CD4-positive, alpha-beta memory T cell (primary cell): ENCODE measurements around the gene GIGYF1. TPM values are rescaled to one million over a fixed set of nuclear protein-coding genes. Genes with fewer than 3 reads are reported as not detected.
A peak's percentile ranks its signal among the peaks of the same experiment; 100 is the strongest.
"Not testable (repeated sequence)": the region's sequence is repeated elsewhere in the genome, so short reads cannot be mapped to it uniquely, and the experiment has no call there.

Experiments
- CTCF ChIA-PET: fragments of 350-600 bp; sonication (Branson Sonifier 250); formaldehyde crosslinking; loops from one replicate; lab custom pipeline; 2021; ENCODE audit warnings: inconsistent platforms; ENCODE audit not compliant: partially characterized antibody; lab: Charles Lee
- POLR2A ChIA-PET: fragments of 350-600 bp; sonication (Branson Sonifier 250); formaldehyde crosslinking; loops from one replicate; lab custom pipeline; 2021; ENCODE audit not compliant: partially characterized antibody; lab: Charles Lee
- DNase-seq, 5 donors: peaks; one replicate each; pipeline versions ENCODE4 v3.0.0 to v3.0.0-alpha.2; 2020 to 2022; ENCODE audit warnings: mixed read lengths in 1 of 5
- H3K27ac ChIP-seq: one replicate; pipeline ENCODE4 v1.7.0; 2013; ENCODE audit warnings: low read depth, low read length
- H3K27me3 ChIP-seq: 2 replicates; pipeline ENCODE4 v1.7.0; 2013; ENCODE audit warnings: mild to moderate bottlenecking, low read length, moderate library complexity; ENCODE audit not compliant: insufficient read depth
- H3K36me3 ChIP-seq: 2 replicates; pipeline ENCODE4 v1.7.0; 2013; ENCODE audit warnings: mild to moderate bottlenecking, low read length, moderate library complexity; ENCODE audit not compliant: insufficient read depth
- H3K4me1 ChIP-seq: 2 replicates; pipeline ENCODE4 v1.7.0; 2013; ENCODE audit warnings: mild to moderate bottlenecking, low read length, moderate library complexity; ENCODE audit not compliant: insufficient read depth
- H3K4me3 ChIP-seq, 2 donors: one replicate each; pipeline ENCODE4 v1.7.0; 2013; ENCODE audit warnings: low read length in 2 of 2, mild to moderate bottlenecking in 1 of 2
- H3K9me3 ChIP-seq, 2 donors: one replicate each; pipeline ENCODE4 v1.7.0; 2013; ENCODE audit warnings: low read length in 2 of 2, control low read depth in 1 of 2; ENCODE audit not compliant: control insufficient read depth in 1 of 2
- H3K27ac Mint-ChIP-seq, 7 donors: one replicate each; pipeline ENCODE4 v1.8.0; 2020 to 2021; ENCODE audit warnings: mixed read lengths in 7 of 7, mild to moderate bottlenecking in 6 of 7, inconsistent platforms in 3 of 7, moderate library complexity in 3 of 7
- H3K27me3 Mint-ChIP-seq, 2 donors: one replicate each; pipeline ENCODE4 v1.8.0; 2020 to 2021; ENCODE audit warnings: mixed read lengths in 2 of 2
- H3K36me3 Mint-ChIP-seq, 2 donors: one replicate each; pipeline ENCODE4 v1.8.0; 2020 to 2021; ENCODE audit warnings: mixed read lengths in 2 of 2, inconsistent platforms in 1 of 2, mild to moderate bottlenecking in 1 of 2
- H3K4me1 Mint-ChIP-seq, 4 donors: one replicate each; pipeline ENCODE4 v1.8.0; 2020 to 2021; ENCODE audit warnings: mixed read lengths in 4 of 4, mild to moderate bottlenecking in 1 of 4
- H3K4me3 Mint-ChIP-seq, 8 donors: one replicate each; pipeline ENCODE4 v1.8.0; 2020 to 2021; ENCODE audit warnings: mixed read lengths in 8 of 8, mild to moderate bottlenecking in 7 of 8, moderate library complexity in 6 of 8, inconsistent platforms in 3 of 8
- H3K9me3 Mint-ChIP-seq, 8 donors: one replicate each; pipeline ENCODE4 v1.8.0; 2020 to 2021; ENCODE audit warnings: mixed read lengths in 8 of 8, mild to moderate bottlenecking in 5 of 8, inconsistent platforms in 3 of 8, moderate library complexity in 1 of 8
- intact Hi-C: fragments of 100-400 bp; cut with micrococcal nuclease; formaldehyde crosslinking; loops from one replicate; pipeline ENCODE4 v1.15.1; 2023
- polyA plus RNA-seq, 2 donors: library from polyadenylated mRNA; unstranded; fragments of 300-500 nt; fragmentation: Illumina TruSeq; gene quantifications; one replicate each; pipeline ENCODE4 v1.2.3, GENCODE V29; 2021
- total RNA-seq, 2 experiments: library from RNA; stranded (reverse); gene quantifications; one replicate each; pipeline ENCODE4 v1.2.3, GENCODE V29; 2021

GIGYF1 gene
- total and polyA plus RNA-seq, 4 experiments from 2014 or later = 0.19 to 118 (median 59.7) TPM

GRCh38 chr7:100720671-100721504 lies 26.8 kb upstream of the GIGYF1 start:
- no peak overlapping the region for H3K4me3 ChIP-seq
- H3K27me3 ChIP-seq = peaks cover 8% of the 10 kb centered on the region
- Mint-ChIP-seq H3K27me3 (peaks cover 24 to 46% of the 10 kb centered on the region in 2 donors), H3K4me3 (no peak overlapping the region), H3K9me3 (peaks cover 0 to 29% (median 12%) of the 10 kb centered on the region in 8 donors), H3K27ac (no peak overlapping the region), H3K4me1 (peaks cover 0 to 4% (median 3%) of the 10 kb centered on the region in 4 donors), H3K36me3 (peaks cover 0 to 9% of the 10 kb centered on the region in 2 donors)
- intact Hi-C loops = no loop called here
- DNase-seq = no peak
- ChIA-PET CTCF (no interaction called here), POLR2A (no interaction called here)
- peaks cover 5% of the 10 kb centered on the region for H3K4me1 ChIP-seq
- no peak overlapping the region for H3K27ac ChIP-seq
- H3K36me3 ChIP-seq = no peaks in the 10 kb centered on the region
- H3K9me3 ChIP-seq = no peaks in the 10 kb centered on the region

DNA sequence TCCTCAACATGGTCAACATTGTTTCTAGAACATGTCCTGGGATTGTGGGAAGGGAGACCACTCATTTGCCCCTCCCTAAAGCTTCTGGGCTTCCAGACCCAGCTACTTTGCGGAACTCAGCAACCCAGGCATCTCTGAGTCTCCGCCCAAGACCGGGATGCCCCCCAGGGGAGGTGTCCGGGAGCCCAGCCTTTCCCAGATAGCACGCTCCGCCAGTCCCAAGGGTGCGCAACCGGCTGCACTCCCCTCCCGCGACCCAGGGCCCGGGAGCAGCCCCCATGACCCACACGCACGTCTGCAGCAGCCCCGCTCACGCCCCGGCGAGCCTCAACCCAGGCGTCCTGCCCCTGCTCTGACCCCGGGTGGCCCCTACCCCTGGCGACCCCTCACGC lies 26.2 kb upstream of the GIGYF1 start, which contains the start of gene EPO:
Gene EPO (plus strand): TSS at position 190 of the 392 bp plus-strand sequence. CDS start 513 bp downstream, outside the sequence.
- peaks cover 23 to 47% of the 10 kb centered on the region in 2 donors for H3K27me3 Mint-ChIP-seq
- no peak for DNase-seq
- H3K4me1 ChIP-seq = peaks cover 3% of the 10 kb centered on the region
- H3K27me3 ChIP-seq = peaks cover 8% of the 10 kb centered on the region
- H3K4me3 Mint-ChIP-seq = peak within 1 kb of the TSS in 1 of 8 donors; percentile 24
- no peaks in the 10 kb centered on the region for H3K9me3 ChIP-seq
- H3K36me3 Mint-ChIP-seq = peaks cover 0 to 9% of the 10 kb centered on the region in 2 donors
- ChIA-PET POLR2A (no interaction called here), CTCF (interaction anchor here (1.9 kb wide), 1 partner anchor 15 kb away, joined by 6 read pairs; the partner anchor contains the start of gene POP7)
- peaks cover 0 to 33% (median 12%) of the 10 kb centered on the region in 8 donors for H3K9me3 Mint-ChIP-seq
- no peak within 1 kb of the TSS for H3K27ac Mint-ChIP-seq
- intact Hi-C loops = no loop called here
- peaks cover 0 to 4% (median 3%) of the 10 kb centered on the region in 4 donors for H3K4me1 Mint-ChIP-seq
- no peaks in the 10 kb centered on the region for H3K36me3 ChIP-seq
- H3K27ac ChIP-seq = no peak within 1 kb of the TSS
- H3K4me3 ChIP-seq = no peak within 1 kb of the TSS

DNA sequence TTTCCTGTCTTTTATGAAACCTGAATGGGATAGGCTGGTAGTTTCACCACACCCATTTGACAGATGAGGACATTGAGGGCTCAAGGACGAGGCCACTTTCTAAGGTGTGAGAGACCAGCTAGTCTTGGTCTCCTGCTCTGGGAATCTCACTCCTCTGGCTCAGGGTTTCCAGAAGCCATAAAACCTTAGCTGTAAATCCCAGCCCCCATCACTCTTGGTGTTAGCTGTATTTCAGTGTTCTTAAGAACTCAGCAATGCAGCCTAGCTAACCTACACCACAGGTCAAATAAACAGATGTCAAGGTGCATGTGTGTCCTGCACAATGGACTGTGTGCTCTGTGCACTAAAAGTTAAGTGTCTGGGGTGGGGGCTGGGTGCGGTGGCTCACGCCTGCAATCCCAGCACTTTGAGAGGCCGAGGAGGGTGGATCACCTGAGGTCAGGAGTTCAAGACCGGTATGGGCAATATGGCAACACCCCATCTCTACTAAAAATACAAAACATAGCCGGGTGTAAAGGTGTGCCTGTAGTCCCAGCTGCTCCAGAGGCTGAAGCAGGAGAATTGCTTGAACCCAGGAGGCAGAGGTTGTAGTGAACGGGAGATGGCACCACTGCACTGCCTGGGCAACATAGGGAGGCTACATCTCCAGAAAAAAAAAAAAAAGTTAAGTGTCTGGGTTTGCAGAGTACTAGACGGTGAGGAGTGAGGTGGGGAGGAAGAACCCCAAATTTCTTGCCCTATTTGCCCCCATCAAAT lies 25.7 kb upstream of the GIGYF1 start:
- no peak overlapping the region for H3K4me3 ChIP-seq
- intact Hi-C loops = no loop called here
- H3K9me3 ChIP-seq = no peaks in the 10 kb centered on the region
- Mint-ChIP-seq H3K36me3 (peaks cover 0 to 9% of the 10 kb centered on the region in 2 donors), H3K27ac (no peak overlapping the region), H3K4me3 (peak overlapping the region in 1 of 8 donors; percentile 24), H3K4me1 (peaks cover 0 to 1% (median 0%) of the 10 kb centered on the region in 4 donors), H3K27me3 (peaks cover 20 to 46% of the 10 kb centered on the region in 2 donors), H3K9me3 (peaks cover 0 to 33% (median 12%) of the 10 kb centered on the region in 8 donors)
- H3K27me3 ChIP-seq = peaks cover 8% of the 10 kb centered on the region
- H3K36me3 ChIP-seq = no peaks in the 10 kb centered on the region
- POLR2A ChIA-PET = no interaction called here
- no peak for DNase-seq
- no peak overlapping the region for H3K27ac ChIP-seq
- CTCF ChIA-PET = interaction anchor here (1.9 kb wide), 1 partner anchor 14 kb away, joined by 6 read pairs; the partner anchor contains the start of gene POP7
- no peaks in the 10 kb centered on the region for H3K4me1 ChIP-seq

DNA sequence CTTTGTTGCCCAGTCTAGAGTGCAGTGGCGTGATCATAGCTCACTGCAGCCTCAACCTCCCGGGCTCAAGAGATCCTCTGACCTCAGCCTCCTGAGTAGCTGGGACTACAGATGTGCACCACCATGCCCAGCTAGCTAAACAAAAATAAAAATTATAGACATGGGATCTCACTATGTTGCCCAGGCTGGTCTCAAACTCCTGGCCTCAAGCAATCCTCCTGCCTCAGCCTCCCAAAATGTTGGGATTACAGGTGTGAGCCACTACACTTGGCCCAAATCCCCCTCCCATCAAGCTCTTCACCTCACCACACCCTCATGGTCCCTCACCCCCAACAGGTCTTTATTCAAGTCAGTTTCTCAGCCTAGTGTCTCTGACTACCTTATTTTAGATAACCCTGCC lies 23.0 kb upstream of the GIGYF1 start:
- H3K4me3 ChIP-seq, intact Hi-C loops, DNase-seq, H3K9me3 ChIP-seq, H3K27ac Mint-ChIP-seq, H3K36me3 Mint-ChIP-seq, POLR2A ChIA-PET, H3K4me1 ChIP-seq, H3K27me3 ChIP-seq, H3K4me1 Mint-ChIP-seq, H3K27ac ChIP-seq, H3K36me3 ChIP-seq, H3K4me3 Mint-ChIP-seq: not testable (repeated sequence)
- Mint-ChIP-seq H3K27me3 (peaks cover 14 to 32% of the 10 kb centered on the region in 2 donors), H3K9me3 (peaks cover 0 to 33% (median 12%) of the 10 kb centered on the region in 8 donors)
- CTCF ChIA-PET = interaction anchor here (1.0 to 2.4 kb wide), 4 partner anchors 8 to 13 kb away, joined by 3 to 10 read pairs (median 6); partner anchors contain the start of gene POP7

DNA sequence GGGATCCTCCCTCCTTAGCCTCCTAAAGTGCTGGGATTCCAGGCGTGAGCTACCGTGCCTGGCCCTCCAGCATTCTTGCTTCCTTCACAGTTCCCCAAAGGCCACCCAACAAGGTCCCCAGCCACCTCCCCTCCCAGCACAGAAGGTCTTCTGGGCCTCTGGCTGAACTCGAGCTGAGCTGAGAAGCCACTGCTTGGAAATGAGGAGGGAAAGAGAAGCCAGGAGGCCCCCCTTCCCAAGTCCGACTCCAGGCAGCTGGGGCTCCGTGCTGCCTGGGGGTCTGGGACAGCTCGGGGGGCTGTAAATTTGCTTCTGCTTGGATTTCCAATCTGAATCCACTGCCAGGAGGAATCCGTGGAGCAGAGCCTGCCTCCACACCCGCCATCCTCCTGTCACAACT lies 20.7 kb upstream of the GIGYF1 start:
- Histone ChIP-seq H3K9me3 (no peaks in the 10 kb centered on the region), H3K27ac (no peak overlapping the region), H3K4me3 (no peak overlapping the region), H3K4me1 (no peaks in the 10 kb centered on the region), H3K36me3 (no peaks in the 10 kb centered on the region), H3K27me3 (no peaks in the 10 kb centered on the region)
- ChIA-PET CTCF (interaction anchor here (2.6 kb wide), 1 partner anchor 9 kb away, joined by 9 read pairs; the partner anchor contains the start of gene POP7), POLR2A (no interaction called here)
- Mint-ChIP-seq H3K27ac (no peak overlapping the region), H3K27me3 (peaks cover 7 to 15% of the 10 kb centered on the region in 2 donors), H3K9me3 (peaks cover 0 to 29% (median 12%) of the 10 kb centered on the region in 8 donors), H3K4me1 (no peaks in the 10 kb centered on the region), H3K4me3 (no peak overlapping the region), H3K36me3 (peaks cover 0 to 9% of the 10 kb centered on the region in 2 donors)
- intact Hi-C loops = no loop called here
- no peak for DNase-seq

- Histone ChIP-seq H3K27ac (no peak overlapping the region), H3K27me3 (no peaks in the 10 kb centered on the region), H3K9me3 (no peaks in the 10 kb centered on the region), H3K4me1 (peaks cover 9% of the 10 kb centered on the region), H3K36me3 (no peaks in the 10 kb centered on the region), H3K4me3 (no peak overlapping the region)
- ChIA-PET CTCF (interaction anchor here (0.9 to 1.2 kb wide), 2 partner anchors 14 to 20 kb away, joined by 3 read pairs; no protein-coding TSS in a partner anchor), POLR2A (no interaction called here)
- peaks cover 3 to 4% of the 10 kb centered on the region in 2 donors for H3K36me3 Mint-ChIP-seq
- intact Hi-C loops = no loop called here
- H3K27me3 Mint-ChIP-seq = peaks cover 0 to 3% of the 10 kb centered on the region in 2 donors
- H3K27ac Mint-ChIP-seq = no peak overlapping the region
- peaks cover 5 to 15% (median 8%) of the 10 kb centered on the region in 4 donors for H3K4me1 Mint-ChIP-seq
- H3K4me3 Mint-ChIP-seq = no peak overlapping the region
- peaks cover 0 to 4% (median 0%) of the 10 kb centered on the region in 8 donors for H3K9me3 Mint-ChIP-seq
- DNase-seq = no peak
These were observed 17.3 kb upstream of the GIGYF1 start for GRCh38 chr7:100711369-100711768.
